Neural cell (in vitro differentiated cells): Measurements from ENCODE around the gene COCH. TPM values are rescaled to one million over a fixed set of nuclear protein-coding genes. Genes with fewer than 3 reads are reported as not detected.

ENCODE experiments used
- H2AFZ ChIP-seq: fragments of 200-600, 300-800 bp; sonication (generic), shearing (Covaris generic); 2 replicates; pipeline ENCODE4 v1.6.0; 2014; ENCODE audit warnings: low read depth, mild to moderate bottlenecking, antibody characterized with exemption, low read length, moderate library complexity
- H3F3A ChIP-seq: fragments of 200-600 bp; shearing (Covaris generic); 2 replicates; pipeline ENCODE4 v1.6.1; 2016; ENCODE audit warnings: mild to moderate bottlenecking, moderate library complexity, mixed read lengths, antibody characterized with exemption, low read length; ENCODE audit not compliant: insufficient read depth, poor library complexity, severe bottlenecking
- H3K27ac ChIP-seq: fragments of 200-600, 300-800 bp; sonication (generic), shearing (Covaris generic); 2 replicates; pipeline ENCODE4 v1.5.1; 2014; ENCODE audit warnings: mild to moderate bottlenecking, low read length, moderate library complexity
- H3K27me3 ChIP-seq: fragments of 300-800, 200-600 bp; sonication (generic), shearing (Covaris generic); 2 replicates; pipeline ENCODE4 v1.6.0; 2014; ENCODE audit warnings: mild to moderate bottlenecking, low read depth, low read length, moderate library complexity; ENCODE audit not compliant: insufficient read depth
- H3K36me3 ChIP-seq: fragments of 300-800, 200-600 bp; sonication (generic), shearing (Covaris generic); 2 replicates; pipeline ENCODE4 v1.5.1; 2014; ENCODE audit warnings: mild to moderate bottlenecking, antibody characterized with exemption, low read length, moderate library complexity; ENCODE audit not compliant: insufficient read depth
- H3K4me2 ChIP-seq: fragments of 300-800, 200-600 bp; sonication (generic), shearing (Covaris generic); 2 replicates; pipeline ENCODE4 v1.6.0; 2014; ENCODE audit warnings: mild to moderate bottlenecking, low read length
- H3K4me3 ChIP-seq: fragments of 300-800, 200-600 bp; sonication (generic), shearing (Covaris generic); 2 replicates; pipeline ENCODE4 v1.5.1; 2014; ENCODE audit warnings: mild to moderate bottlenecking, low read length, moderate library complexity
- H3K79me2 ChIP-seq: fragments of 200-600 bp; shearing (Covaris generic); replicated peaks from 2 replicates; pipeline ENCODE4 v1.6.0; 2014; ENCODE audit warnings: mild to moderate bottlenecking, low read length, moderate library complexity; ENCODE audit not compliant: insufficient read depth
- H3K9ac ChIP-seq: fragments of 300-800, 200-600 bp; sonication (generic), shearing (Covaris generic); 2 replicates; pipeline ENCODE4 v1.6.1; 2016; ENCODE audit warnings: mild to moderate bottlenecking, low read length, mixed read lengths
- H3K9me2 ChIP-seq: fragments of 200-600 bp; shearing (Covaris generic); 2 replicates; pipeline ENCODE4 v1.6.1; 2016; ENCODE audit warnings: mild to moderate bottlenecking, low read length, mixed read lengths; ENCODE audit not compliant: insufficient read depth
- H3K9me3 ChIP-seq: fragments of 200-600, 300-800 bp; sonication (generic), shearing (Covaris generic); 2 replicates; pipeline ENCODE4 v1.6.1; 2016; ENCODE audit warnings: mild to moderate bottlenecking, mixed run types, low read length, moderate library complexity, mixed read lengths
- H4K20me1 ChIP-seq: fragments of 200-600 bp; shearing (Covaris generic); 2 replicates; pipeline ENCODE4 v1.6.1; 2016; ENCODE audit warnings: mild to moderate bottlenecking, mixed run types; ENCODE audit not compliant: insufficient read depth
- EP300 ChIP-seq: fragments of 450-650 bp; conservative IDR thresholded peaks from 2 replicates; pipeline ENCODE4 v1.6.1; 2014; ENCODE audit warnings: antibody characterized with exemption, mild to moderate bottlenecking, moderate library complexity; ENCODE audit not compliant: poor library complexity, severe bottlenecking
- EZH2 ChIP-seq: fragments of 200-600, 300-800 bp; shearing (Covaris generic), sonication (generic); IDR thresholded peaks from 2 replicates; pipeline ENCODE4 v1.6.1; 2014; ENCODE audit warnings: antibody characterized with exemption, low read length, borderline replicate concordance, mild to moderate bottlenecking; ENCODE audit not compliant: insufficient read depth, poor library complexity, severe bottlenecking
- MXI1 ChIP-seq: fragments of 450-650 bp; conservative IDR thresholded peaks from 2 replicates; pipeline ENCODE4 v1.6.1; 2014; ENCODE audit warnings: antibody characterized with exemption, mild to moderate bottlenecking; ENCODE audit not compliant: poor library complexity, severe bottlenecking
- POLR2AphosphoS5 ChIP-seq: IDR thresholded peaks from 2 replicates; pipeline ENCODE4 v1.6.1; 2012
- RAD21 ChIP-seq: fragments of 450-650 bp; conservative IDR thresholded peaks from 2 replicates; pipeline ENCODE4 v1.6.1; 2014; ENCODE audit warnings: antibody characterized with exemption, mild to moderate bottlenecking, moderate library complexity
- SMC3 ChIP-seq: fragments of 450-650 bp; conservative IDR thresholded peaks from 2 replicates; pipeline ENCODE4 v1.6.1; 2014; ENCODE audit warnings: antibody characterized with exemption, mild to moderate bottlenecking, moderate library complexity; ENCODE audit not compliant: poor library complexity
- TAF1 ChIP-seq: IDR thresholded peaks from 2 replicates; pipeline ENCODE4 v1.6.1; 2012; ENCODE audit warnings: low read depth
- polyA plus RNA-seq: library from polyadenylated mRNA; depleted of rRNA; stranded (reverse); fragments of >200 nt; gene quantifications from 2 replicates; pipeline ENCODE4 v1.2.3, GENCODE V29; 2014
- TF ChIP-seq, protein P1 (sequence below): fragments of 450-650 bp; IDR thresholded peaks from 2 replicates; pipeline ENCODE4 v1.5.1; 2014; ENCODE audit warnings: antibody characterized with exemption, mild to moderate bottlenecking, moderate library complexity; ENCODE audit not compliant: poor library complexity, severe bottlenecking
- TF ChIP-seq, protein P2 (sequence below): IDR thresholded peaks from 2 replicates; pipeline ENCODE4 v1.6.1; 2012; ENCODE audit warnings: borderline replicate concordance

Gene COCH
- polyA plus RNA-seq, 1 donor from 2014 or later: 45.0 TPM

DNA sequence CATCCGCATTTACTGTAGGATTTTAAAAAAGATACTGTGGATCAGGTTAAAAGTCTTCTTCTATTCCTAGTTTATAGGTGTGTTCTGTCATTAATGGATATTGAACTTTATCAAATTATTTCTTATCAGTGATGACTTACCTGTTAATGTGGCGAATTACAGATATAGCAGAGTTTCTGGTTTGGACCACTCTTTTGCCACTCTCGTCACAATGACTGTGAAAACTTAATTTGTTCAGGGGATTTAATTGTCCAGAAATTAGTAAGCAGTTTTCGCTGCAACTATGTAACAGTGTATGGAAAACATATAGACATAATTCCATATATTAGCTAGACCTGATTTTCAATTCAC, 14.9 kb downstream of the COCH start:
- H3K27ac ChIP-seq: no peak overlapping the region
- no peaks in the 10 kb centered on the region for H3F3A ChIP-seq
- H3K4me2 ChIP-seq: no peak overlapping the region
- no peaks in the 10 kb centered on the region for H3K27me3 ChIP-seq
- H3K4me3 ChIP-seq: no peak overlapping the region
- H3K9ac ChIP-seq: no peak overlapping the region
- H3K36me3 ChIP-seq: no peaks in the 10 kb centered on the region
- no peaks in the 10 kb centered on the region for H3K9me3 ChIP-seq
- no peak overlapping the region for H2AFZ ChIP-seq
- TF ChIP-seq RAD21 (no peak), EZH2 (no peak), POLR2AphosphoS5 (no peak), TAF1 (no peak), EP300 (no peak)
- TF ChIP-seq, protein P1, sequence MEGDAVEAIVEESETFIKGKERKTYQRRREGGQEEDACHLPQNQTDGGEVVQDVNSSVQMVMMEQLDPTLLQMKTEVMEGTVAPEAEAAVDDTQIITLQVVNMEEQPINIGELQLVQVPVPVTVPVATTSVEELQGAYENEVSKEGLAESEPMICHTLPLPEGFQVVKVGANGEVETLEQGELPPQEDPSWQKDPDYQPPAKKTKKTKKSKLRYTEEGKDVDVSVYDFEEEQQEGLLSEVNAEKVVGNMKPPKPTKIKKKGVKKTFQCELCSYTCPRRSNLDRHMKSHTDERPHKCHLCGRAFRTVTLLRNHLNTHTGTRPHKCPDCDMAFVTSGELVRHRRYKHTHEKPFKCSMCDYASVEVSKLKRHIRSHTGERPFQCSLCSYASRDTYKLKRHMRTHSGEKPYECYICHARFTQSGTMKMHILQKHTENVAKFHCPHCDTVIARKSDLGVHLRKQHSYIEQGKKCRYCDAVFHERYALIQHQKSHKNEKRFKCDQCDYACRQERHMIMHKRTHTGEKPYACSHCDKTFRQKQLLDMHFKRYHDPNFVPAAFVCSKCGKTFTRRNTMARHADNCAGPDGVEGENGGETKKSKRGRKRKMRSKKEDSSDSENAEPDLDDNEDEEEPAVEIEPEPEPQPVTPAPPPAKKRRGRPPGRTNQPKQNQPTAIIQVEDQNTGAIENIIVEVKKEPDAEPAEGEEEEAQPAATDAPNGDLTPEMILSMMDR: no peak
- H4K20me1 ChIP-seq: no peaks in the 10 kb centered on the region
- no peaks in the 10 kb centered on the region for H3K79me2 ChIP-seq
- no peaks in the 10 kb centered on the region for H3K9me2 ChIP-seq

DNA sequence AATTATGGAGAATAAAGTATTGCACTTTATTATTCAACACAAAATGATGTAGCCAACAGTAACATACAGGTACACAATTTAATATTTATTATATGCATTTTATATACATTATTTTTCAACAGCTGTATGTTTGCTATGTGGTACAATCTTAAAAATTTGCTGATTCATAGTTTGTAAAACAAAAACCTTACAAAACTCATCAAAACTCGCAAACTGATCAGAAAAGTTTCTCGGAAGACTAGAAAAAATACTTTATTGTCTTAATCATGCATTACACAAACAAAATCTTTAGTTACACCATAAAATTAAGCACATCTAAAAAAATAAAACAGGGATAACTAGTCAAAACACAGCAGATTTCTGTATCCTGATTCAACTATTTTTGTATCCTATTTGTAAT, 19.5 kb downstream of the COCH start:
- Histone ChIP-seq H3K4me2 (no peak overlapping the region), H4K20me1 (no peaks in the 10 kb centered on the region), H3K27ac (no peak overlapping the region), H3K79me2 (no peaks in the 10 kb centered on the region), H3K27me3 (no peaks in the 10 kb centered on the region), H3K9me3 (no peaks in the 10 kb centered on the region), H3K9ac (no peak overlapping the region), H2AFZ (no peak overlapping the region), H3F3A (no peaks in the 10 kb centered on the region), H3K9me2 (no peaks in the 10 kb centered on the region), H3K36me3 (peaks cover 7% of the 10 kb centered on the region), H3K4me3 (no peak overlapping the region)
- TF ChIP-seq MXI1 (no peak), SMC3 (no peak), RAD21 (no peak), EP300 (no peak), TAF1 (no peak), EZH2 (no peak), POLR2AphosphoS5 (no peak)
- TF ChIP-seq, protein P2, sequence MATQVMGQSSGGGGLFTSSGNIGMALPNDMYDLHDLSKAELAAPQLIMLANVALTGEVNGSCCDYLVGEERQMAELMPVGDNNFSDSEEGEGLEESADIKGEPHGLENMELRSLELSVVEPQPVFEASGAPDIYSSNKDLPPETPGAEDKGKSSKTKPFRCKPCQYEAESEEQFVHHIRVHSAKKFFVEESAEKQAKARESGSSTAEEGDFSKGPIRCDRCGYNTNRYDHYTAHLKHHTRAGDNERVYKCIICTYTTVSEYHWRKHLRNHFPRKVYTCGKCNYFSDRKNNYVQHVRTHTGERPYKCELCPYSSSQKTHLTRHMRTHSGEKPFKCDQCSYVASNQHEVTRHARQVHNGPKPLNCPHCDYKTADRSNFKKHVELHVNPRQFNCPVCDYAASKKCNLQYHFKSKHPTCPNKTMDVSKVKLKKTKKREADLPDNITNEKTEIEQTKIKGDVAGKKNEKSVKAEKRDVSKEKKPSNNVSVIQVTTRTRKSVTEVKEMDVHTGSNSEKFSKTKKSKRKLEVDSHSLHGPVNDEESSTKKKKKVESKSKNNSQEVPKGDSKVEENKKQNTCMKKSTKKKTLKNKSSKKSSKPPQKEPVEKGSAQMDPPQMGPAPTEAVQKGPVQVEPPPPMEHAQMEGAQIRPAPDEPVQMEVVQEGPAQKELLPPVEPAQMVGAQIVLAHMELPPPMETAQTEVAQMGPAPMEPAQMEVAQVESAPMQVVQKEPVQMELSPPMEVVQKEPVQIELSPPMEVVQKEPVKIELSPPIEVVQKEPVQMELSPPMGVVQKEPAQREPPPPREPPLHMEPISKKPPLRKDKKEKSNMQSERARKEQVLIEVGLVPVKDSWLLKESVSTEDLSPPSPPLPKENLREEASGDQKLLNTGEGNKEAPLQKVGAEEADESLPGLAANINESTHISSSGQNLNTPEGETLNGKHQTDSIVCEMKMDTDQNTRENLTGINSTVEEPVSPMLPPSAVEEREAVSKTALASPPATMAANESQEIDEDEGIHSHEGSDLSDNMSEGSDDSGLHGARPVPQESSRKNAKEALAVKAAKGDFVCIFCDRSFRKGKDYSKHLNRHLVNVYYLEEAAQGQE: no peak
- TF ChIP-seq, protein P1: no peak
